SK-N-SH treated with all-trans-retinoic acid at 6 μM for 48 hours (cell line): ENCODE results near the gene CLEC18B.
"Not testable (repeated sequence)": the region's sequence is repeated elsewhere in the genome, so short reads cannot be mapped to it uniquely, and the experiment has no call there.

Experiments used
- ISL1 ChIP-seq: fragments of 250-450 bp; sonication (Bioruptor Pico); IDR thresholded peaks from 2 replicates; pipeline ENCODE4 v2.1.2; 2022; ENCODE audit warnings: mild to moderate bottlenecking, moderate library complexity
- ZFP3 ChIP-seq: fragments of 250-450 bp; sonication (Bioruptor Pico); IDR thresholded peaks from 2 replicates; pipeline ENCODE4 v1.5.0; 2020; ENCODE audit warnings: mild to moderate bottlenecking, moderate library complexity
- ZNF70 ChIP-seq: fragments of 450-650 bp; formaldehyde crosslinking; IDR thresholded peaks from 2 replicates; pipeline ENCODE4 v1.5.0; 2020; ENCODE audit warnings: mild to moderate bottlenecking, moderate library complexity
- TF ChIP-seq, protein P1 (sequence below): fragments of 250-450 bp; sonication (Bioruptor Pico); IDR thresholded peaks from 2 replicates; pipeline ENCODE4 v1.8.0; 2020; ENCODE audit warnings: mild to moderate bottlenecking, moderate library complexity, borderline replicate concordance
- TF ChIP-seq, protein P2 (sequence below): fragments of 250-450 bp; sonication (Bioruptor Pico); IDR thresholded peaks from 2 replicates; pipeline ENCODE4 v1.5.1; 2020; ENCODE audit warnings: low read depth, mild to moderate bottlenecking, moderate library complexity

- TF ChIP-seq, protein P1, sequence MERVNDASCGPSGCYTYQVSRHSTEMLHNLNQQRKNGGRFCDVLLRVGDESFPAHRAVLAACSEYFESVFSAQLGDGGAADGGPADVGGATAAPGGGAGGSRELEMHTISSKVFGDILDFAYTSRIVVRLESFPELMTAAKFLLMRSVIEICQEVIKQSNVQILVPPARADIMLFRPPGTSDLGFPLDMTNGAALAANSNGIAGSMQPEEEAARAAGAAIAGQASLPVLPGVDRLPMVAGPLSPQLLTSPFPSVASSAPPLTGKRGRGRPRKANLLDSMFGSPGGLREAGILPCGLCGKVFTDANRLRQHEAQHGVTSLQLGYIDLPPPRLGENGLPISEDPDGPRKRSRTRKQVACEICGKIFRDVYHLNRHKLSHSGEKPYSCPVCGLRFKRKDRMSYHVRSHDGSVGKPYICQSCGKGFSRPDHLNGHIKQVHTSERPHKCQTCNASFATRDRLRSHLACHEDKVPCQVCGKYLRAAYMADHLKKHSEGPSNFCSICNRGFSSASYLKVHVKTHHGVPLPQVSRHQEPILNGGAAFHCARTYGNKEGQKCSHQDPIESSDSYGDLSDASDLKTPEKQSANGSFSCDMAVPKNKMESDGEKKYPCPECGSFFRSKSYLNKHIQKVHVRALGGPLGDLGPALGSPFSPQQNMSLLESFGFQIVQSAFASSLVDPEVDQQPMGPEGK (CRISPR knock-in tag): not testable (repeated sequence)
- not testable (repeated sequence) for TF ChIP-seq ZFP3, ISL1, ZNF70 (CRISPR knock-in tag)
- TF ChIP-seq, protein P2, sequence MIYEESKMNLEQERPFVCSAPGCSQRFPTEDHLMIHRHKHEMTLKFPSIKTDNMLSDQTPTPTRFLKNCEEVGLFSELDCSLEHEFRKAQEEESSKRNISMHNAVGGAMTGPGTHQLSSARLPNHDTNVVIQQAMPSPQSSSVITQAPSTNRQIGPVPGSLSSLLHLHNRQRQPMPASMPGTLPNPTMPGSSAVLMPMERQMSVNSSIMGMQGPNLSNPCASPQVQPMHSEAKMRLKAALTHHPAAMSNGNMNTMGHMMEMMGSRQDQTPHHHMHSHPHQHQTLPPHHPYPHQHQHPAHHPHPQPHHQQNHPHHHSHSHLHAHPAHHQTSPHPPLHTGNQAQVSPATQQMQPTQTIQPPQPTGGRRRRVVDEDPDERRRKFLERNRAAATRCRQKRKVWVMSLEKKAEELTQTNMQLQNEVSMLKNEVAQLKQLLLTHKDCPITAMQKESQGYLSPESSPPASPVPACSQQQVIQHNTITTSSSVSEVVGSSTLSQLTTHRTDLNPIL (CRISPR knock-in tag): not testable (repeated sequence)
Observed at GRCh38 chr16:74410057-74410957, 11.0 kb downstream of the CLEC18B start.
